NCI-H82 (cell line): Measurements from ENCODE around the gene PRKG1.
A peak's percentile ranks its signal among the peaks of the same experiment; 100 is the strongest.

Source experiments
- DNase-seq: peaks from one replicate; lab custom pipeline; 2025; lab: John Stamatoyannopoulos, UW

The PRKG1 gene

GRCh38 chr10:52064084-52064845 lies 990.0 kb downstream of the PRKG1 start:
- DNase-seq = no peak

- DNase-seq = peak; percentile 24
Measured at GRCh38 chr10:52066383-52066782, 992.1 kb downstream of the PRKG1 start.

DNA sequence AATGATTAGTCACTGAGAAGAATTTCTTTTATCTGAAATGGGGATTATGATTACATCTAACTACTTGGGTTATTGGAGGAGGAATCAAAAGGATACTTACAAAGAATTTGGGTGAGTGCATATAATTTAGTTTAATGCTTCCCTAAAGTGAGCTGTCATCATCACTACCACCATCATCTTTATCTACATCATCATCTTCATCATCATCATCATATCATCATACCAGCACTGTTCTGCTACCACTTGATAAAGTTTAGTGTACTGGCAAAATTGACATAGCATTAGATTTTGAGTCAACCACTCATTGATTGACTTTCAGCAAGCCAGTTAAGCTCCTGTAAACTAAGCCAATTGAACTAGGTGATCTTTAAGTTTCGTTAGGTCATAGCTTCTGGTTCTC lies 994.2 kb downstream of the PRKG1 start:
- no peak for DNase-seq

DNA sequence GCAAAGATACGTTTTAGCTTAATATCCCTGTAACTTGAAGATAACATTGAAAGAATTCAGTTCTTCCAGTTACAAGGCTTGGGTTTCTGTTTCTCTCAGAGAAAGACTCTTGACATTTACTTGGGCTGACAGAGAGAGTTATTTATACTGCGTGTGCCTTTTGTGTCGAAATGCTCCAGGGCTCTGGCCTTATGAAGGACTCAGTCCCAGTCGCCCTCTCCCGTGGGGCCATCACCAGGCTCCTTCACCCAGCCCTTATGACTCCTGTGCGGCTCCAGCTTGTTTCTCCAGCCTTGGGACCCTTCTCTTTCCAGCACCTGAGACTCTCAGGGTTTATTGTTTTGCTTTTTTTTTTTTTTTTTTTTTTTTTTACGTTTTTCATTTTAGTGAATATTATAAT lies 997.5 kb downstream of the PRKG1 start:
- no peak for DNase-seq

- DNase-seq = no peak
Measured at GRCh38 chr10:52074505-52075026, 1000.3 kb downstream of the PRKG1 start.

GRCh38 chr10:52077814-52078213 lies 1003.5 kb downstream of the PRKG1 start:
- DNase-seq = no peak

DNA sequence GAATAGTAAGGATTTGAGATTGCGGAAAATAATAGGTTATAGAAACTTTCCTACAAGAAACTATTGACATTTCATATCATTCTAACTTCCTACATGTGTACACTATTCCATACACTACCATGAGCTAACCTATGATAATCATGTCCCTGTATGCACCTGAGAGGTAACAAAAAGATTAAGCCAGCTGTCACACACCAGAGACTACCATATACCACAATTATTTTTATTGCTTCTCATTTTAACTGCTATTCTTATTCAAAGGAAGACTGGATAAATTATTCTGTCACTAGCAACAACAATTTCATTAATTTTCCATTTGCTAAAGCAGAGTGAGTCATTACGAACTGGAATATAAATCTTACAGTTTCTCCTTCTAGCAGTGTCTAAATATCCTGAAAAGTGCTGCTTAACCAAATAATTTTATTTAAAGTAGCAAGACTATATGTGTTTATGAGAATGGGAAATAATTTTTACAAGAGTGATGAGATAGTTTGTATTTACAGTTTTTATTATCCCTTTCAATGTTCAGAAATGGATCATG lies 1004.2 kb downstream of the PRKG1 start:
- DNase-seq = no peak

- no peak for DNase-seq
Measured at GRCh38 chr10:52082307-52082706, 1008.0 kb downstream of the PRKG1 start.

GRCh38 chr10:52083422-52083821 lies 1009.1 kb downstream of the PRKG1 start:
- DNase-seq = no peak

GRCh38 chr10:52092390-52092789 lies 1018.1 kb downstream of the PRKG1 start:
- DNase-seq = no peak

GRCh38 chr10:52098130-52098529 lies 1023.8 kb downstream of the PRKG1 start:
- DNase-seq = no peak

DNA sequence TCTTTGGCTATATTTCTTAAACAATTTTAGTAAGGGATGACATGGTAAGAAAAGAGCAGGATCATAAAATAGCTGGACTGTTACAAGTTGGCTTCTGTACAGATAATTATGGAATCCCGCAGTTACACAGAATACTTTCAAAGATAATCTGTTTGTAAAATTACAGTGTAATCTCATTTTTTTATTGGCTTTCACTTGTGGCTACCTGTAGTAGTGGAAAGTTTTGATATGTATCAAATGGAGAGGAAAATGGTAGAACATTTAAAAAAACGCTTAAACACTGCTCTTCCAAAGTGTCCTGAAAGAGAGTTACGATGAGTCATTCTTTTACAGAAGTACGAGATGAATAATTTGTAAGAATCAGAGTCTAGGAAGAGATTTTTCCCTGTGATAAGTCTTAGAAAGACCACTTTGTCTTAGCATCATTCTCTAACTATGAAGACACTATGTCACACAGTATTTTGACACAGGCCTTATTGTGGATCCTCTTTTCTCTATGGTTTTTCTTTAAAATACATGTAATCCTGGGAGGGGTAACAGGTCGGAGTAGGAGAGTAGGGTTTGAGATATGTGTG lies 1024.8 kb downstream of the PRKG1 start:
- no peak for DNase-seq

- no peak for DNase-seq
Measured at GRCh38 chr10:52100011-52100547, 1025.8 kb downstream of the PRKG1 start.

DNA sequence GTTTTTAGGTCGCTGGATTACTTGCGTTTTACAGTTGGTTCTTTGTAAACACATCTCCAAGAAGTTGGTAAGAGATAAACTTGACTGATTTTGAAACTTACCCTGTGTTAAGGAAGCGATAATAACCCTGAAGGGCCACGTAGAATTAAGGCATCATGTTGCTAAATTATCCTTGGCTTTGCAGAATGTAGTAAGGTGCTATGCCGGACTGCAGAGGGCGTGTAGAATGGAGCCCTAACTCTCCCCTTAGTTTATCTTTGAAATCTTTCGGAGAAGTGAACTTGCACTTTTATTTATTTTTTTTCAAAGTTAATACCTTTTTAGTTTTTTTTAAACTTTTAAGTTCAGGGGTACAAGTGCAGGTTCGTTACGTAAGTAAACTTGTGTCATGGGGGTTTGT lies 1031.0 kb downstream of the PRKG1 start:
- no peak for DNase-seq

- DNase-seq = no peak
Measured at GRCh38 chr10:52106011-52106410, 1031.7 kb downstream of the PRKG1 start.

DNA sequence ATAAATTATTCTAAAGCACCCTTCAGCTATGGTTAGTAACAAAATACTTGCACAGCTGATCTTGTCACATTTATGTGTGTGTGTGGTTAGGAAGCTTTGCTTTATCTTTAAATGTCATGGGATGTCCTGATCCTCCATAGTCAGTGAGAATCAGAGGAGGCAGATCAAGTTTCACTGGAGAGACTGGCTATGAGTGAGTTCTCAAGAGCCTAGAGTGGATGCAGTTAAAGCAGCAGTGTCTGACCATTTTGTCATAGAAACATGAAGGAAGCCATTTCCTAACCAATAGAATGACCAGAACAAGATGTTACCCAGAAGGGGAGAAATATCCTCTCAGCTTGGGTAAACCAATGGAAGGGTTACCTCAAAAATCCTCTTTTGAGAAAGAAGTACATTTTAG lies 1032.6 kb downstream of the PRKG1 start:
- no peak for DNase-seq

GRCh38 chr10:52108236-52108635 lies 1033.9 kb downstream of the PRKG1 start:
- no peak for DNase-seq

DNA sequence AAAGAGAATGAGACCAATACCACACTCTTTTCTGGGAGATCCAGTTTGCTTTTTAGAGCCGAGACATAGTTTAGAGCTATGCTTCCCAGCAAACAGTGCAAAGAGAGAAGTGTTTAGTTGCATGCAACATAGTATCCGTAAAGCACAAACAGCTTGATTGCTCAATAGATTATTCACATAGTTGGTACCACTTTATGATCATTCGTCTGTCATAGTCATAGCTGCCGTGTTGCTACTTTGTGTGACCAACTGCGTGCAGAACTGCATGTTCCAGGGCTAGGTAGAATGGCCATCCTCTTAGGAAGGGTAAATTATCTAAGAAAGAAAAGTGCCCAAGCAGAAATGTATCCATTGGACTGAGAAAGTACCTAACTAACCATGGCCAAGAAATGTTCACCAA lies 1036.3 kb downstream of the PRKG1 start:
- DNase-seq = no peak

DNA sequence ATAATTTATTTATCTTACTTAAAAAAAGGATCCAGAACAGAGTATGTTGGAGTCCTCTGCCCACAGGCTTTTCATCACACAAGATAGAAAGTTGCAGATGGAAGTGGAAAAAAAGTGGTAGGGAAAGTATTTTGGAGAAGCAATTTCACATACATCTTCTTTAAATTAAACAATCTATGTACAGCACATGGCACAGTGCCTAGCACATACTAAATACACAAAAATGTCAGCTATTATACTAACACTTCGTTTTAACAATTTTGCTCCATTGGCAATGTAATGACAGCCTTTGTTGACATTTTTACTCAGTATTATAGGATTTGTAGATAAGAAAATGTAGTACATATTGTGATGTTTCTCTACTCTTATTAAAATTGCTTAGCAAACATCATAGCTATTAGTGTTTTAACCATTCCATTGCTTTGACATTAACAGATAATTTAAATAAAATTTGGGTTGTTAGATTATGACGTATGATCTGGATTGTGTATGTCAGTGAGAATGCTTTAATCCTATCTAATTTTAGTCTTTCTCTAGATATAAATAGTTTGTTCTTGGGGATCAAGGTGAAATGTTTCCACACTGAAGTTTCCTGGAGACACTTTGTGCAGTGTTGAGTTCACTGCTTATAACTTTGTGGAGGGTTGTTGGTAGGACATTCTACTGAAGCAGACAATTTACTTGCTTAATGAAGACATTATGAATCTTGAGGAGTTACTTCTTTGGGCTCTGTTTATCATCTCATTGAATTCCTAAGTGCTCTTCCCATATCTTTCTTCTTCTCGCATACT lies 1037.0 kb downstream of the PRKG1 start:
- DNase-seq = no peak

- DNase-seq = no peak
Measured at GRCh38 chr10:52115823-52116222, 1041.5 kb downstream of the PRKG1 start.

DNA sequence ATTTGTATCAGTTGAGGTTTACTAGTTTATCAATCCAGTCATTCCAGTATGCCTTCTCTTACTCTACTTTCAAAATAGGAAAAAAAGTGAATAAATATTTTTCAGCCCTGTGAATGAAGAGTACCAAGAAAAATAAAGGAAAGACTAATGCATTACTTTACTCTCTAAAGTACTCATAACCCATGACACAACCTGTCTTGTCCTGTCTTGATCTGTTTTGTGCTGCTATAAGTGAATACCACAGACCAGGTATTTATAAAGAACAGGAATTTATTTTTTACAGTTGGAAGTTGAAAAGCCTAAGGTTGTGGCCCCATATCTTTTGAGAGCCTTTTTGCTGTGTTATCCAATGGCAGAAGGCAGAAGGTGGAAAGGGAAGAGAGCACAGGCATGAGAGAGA lies 1045.2 kb downstream of the PRKG1 start:
- no peak for DNase-seq

DNA sequence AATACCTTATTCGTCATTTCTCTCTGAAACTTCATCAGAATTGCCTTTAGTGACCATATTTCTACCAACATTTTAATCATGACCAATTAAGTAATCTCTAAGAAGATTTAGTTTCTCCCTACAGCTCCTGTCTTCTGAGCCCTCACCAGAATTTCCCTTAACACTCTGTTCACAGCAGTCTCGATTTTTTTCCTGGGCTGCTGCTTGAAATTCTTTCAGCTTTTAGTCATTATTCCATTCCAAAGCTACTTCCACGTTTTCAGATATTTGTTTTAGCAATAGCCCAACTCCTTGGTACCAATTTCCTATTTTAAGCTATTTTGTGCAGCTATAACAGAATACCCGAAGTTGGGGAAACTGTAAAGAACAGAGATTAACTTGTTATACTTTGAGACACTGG lies 1047.4 kb downstream of the PRKG1 start:
- DNase-seq = peak; percentile 8
